Measurements from ENCODE around the gene AGMO.
A peak's percentile ranks its signal among the peaks of the same experiment; 100 is the strongest.

AGMO gene

DNA sequence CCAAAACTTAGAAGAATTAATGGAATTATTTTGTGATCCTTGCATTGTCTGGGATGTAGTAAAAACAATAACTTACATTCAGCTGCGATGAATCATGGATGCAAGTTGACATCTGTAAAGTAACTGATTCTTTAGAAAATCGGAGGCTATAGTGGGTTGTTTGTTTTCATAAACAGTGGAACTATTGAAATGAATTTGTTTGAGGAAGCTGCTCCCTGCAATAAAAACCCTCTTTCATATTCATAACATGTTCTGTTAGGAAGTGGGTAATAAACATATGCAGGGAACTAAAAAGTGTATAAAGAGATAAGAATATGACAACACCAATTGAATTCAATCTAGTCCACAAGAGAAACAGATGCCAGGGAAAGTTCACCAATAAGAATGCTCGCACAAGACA, 53.6 kb downstream of the AGMO start:
- in situ Hi-C loops (cut with HindIII; ENCODE audit: low sequenced_read_pairs), result no loop called here
- H3K4me3 ChIP-seq (ENCODE audit: low read depth, low read length), result no peak overlapping the region
- TF ChIP-seq, protein P1, sequence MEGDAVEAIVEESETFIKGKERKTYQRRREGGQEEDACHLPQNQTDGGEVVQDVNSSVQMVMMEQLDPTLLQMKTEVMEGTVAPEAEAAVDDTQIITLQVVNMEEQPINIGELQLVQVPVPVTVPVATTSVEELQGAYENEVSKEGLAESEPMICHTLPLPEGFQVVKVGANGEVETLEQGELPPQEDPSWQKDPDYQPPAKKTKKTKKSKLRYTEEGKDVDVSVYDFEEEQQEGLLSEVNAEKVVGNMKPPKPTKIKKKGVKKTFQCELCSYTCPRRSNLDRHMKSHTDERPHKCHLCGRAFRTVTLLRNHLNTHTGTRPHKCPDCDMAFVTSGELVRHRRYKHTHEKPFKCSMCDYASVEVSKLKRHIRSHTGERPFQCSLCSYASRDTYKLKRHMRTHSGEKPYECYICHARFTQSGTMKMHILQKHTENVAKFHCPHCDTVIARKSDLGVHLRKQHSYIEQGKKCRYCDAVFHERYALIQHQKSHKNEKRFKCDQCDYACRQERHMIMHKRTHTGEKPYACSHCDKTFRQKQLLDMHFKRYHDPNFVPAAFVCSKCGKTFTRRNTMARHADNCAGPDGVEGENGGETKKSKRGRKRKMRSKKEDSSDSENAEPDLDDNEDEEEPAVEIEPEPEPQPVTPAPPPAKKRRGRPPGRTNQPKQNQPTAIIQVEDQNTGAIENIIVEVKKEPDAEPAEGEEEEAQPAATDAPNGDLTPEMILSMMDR (IDR thresholded peaks at IDR 0.05; ENCODE audit: low read depth, low read length), result no peak
- DNase-seq (ENCODE audit: low read depth, low spot score), result peak; percentile 22

- TF ChIP-seq, protein P1 (IDR thresholded peaks at IDR 0.05; ENCODE audit: low read depth, low read length), result no peak
- no peak overlapping the region for H3K4me3 ChIP-seq (ENCODE audit: low read depth, low read length)
- in situ Hi-C loops (cut with HindIII; ENCODE audit: low sequenced_read_pairs), result no loop called here
- DNase-seq (ENCODE audit: low read depth, low spot score), result no peak
Observed at GRCh38 chr7:15507708-15508107, 54.1 kb downstream of the AGMO start.

GRCh38 chr7:15507171-15507570, 54.6 kb downstream of the AGMO start:
- peak; percentile 37 for DNase-seq (ENCODE audit: low read depth, low spot score)

GRCh38 chr7:15505761-15506160, 56.1 kb downstream of the AGMO start:
- no peak overlapping the region for H3K4me3 ChIP-seq (ENCODE audit: low read depth, low read length)
- in situ Hi-C loops (cut with HindIII; ENCODE audit: low sequenced_read_pairs), result no loop called here
- TF ChIP-seq, protein P1 (IDR thresholded peaks at IDR 0.05; ENCODE audit: low read depth, low read length), result no peak
- DNase-seq (ENCODE audit: low read depth, low spot score), result no peak

More at GRCh38 chr7:15507171-15507570, 54.6 kb downstream of the AGMO start:
- H3K4me3 ChIP-seq (ENCODE audit: low read depth, low read length), result no peak overlapping the region
- in situ Hi-C loops (cut with HindIII; ENCODE audit: low sequenced_read_pairs), result no loop called here
- TF ChIP-seq, protein P1 (IDR thresholded peaks at IDR 0.05; ENCODE audit: low read depth, low read length), result no peak

DNA sequence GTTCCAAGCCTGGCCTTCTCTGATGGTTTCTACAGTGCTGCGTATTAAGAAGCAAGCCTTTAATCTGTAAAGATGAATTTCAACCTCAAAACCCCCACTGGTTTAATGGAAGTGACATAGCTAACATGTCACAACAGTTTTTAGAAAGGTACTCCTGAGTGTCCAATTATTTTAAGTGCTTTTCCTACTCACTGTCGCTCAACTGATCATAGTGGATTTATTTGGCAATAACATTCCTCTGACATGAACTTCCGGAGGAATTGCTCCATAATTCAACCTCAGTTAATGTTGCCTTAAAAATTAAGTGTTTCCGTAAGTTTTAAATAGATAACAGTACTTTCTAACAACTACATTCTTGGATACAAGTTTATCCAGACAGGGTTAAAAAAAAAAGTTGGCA, 57.5 kb downstream of the AGMO start:
- in situ Hi-C loops (cut with HindIII; ENCODE audit: low sequenced_read_pairs), result no loop called here
- no peak for DNase-seq (ENCODE audit: low read depth, low spot score)
- TF ChIP-seq, protein P1 (IDR thresholded peaks at IDR 0.05; ENCODE audit: low read depth, low read length), result no peak
- no peak overlapping the region for H3K4me3 ChIP-seq (ENCODE audit: low read depth, low read length)

DNA sequence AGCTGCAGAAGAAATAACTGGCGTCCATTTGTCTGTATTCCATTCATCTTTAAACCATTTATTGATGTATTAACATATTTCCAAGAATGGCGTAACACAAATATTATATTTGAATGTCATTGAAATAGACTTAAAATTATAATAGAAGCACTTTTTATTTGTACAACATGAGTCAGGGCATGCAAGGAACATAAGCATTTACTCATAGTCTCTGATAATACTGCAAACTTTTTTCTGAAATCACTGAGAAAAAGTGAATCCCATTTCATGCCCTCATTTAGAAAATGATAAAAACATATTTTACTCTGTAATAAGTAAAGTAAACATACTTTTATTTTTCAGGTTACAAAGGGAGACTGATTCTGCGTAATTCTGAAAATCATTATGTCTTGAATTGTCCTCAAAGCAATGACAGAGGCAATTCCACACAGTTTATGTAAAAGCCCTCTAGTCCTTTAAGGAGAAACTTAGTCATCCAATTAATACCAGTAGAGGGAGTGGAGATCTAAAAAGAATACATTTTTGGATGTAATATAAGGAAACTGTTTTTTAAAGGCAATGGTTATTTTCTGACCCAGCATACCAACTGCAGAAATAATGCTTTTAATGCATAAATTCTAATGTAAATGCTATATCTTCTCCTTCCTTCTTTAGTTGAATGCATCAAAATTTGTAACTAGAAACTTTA, 58.1 kb downstream of the AGMO start:
- peak; percentile 51 for DNase-seq (ENCODE audit: low read depth, low spot score)
- no peak overlapping the region for H3K4me3 ChIP-seq (ENCODE audit: low read depth, low read length)
- in situ Hi-C loops (cut with HindIII; ENCODE audit: low sequenced_read_pairs), result no loop called here
- TF ChIP-seq, protein P1 (IDR thresholded peaks at IDR 0.05; ENCODE audit: low read depth, low read length), result peak; percentile 3
